Measurements from ENCODE around the gene KSR2.

Gene KSR2

DNA sequence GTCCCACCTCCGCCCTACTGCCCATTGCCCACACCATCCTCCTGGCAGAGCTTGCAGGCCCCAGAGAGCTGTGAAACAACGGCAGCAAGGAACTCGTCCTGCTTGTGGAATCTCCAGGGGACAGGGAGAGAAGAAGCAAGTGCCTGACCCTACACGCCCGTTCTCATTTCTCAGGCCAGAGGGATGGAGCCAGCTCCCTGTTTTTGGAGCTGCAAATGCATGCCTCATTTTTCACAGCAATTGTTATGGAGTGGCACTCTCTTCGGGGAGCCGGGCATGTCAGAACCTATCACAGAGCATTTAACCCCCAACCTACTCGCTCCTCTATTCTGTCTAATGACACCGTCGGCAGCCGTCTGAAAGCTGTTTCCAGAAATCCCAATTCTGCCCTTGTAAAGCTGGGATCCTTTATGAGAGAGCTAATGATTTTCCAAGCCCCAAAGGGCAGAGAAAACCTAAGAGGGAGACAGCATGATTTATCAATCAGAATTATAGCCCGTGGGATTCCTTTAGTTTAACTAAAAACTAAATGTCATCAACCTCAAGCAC, 385.0 kb downstream of the KSR2 start:
- DNase-seq: no peak

DNA sequence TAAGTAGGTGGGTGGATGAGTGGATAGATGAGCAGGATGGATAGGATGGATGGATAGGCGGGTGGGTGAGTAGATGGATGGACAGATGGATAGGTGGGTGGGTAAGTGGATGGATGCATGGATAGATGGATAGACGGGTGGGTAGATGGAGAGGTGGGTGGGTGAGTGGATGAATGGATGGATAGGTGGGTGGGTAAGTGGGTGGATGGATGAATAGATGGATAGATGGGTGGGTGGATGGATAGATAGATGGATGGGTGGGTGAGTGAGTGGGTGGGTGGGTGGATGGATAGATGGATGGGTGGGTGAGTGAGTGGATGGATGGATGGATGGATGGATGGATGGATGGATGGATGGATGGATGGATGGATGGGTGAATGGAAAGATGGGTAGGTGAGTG, 385.7 kb downstream of the KSR2 start:
- DNase-seq: no peak

DNA sequence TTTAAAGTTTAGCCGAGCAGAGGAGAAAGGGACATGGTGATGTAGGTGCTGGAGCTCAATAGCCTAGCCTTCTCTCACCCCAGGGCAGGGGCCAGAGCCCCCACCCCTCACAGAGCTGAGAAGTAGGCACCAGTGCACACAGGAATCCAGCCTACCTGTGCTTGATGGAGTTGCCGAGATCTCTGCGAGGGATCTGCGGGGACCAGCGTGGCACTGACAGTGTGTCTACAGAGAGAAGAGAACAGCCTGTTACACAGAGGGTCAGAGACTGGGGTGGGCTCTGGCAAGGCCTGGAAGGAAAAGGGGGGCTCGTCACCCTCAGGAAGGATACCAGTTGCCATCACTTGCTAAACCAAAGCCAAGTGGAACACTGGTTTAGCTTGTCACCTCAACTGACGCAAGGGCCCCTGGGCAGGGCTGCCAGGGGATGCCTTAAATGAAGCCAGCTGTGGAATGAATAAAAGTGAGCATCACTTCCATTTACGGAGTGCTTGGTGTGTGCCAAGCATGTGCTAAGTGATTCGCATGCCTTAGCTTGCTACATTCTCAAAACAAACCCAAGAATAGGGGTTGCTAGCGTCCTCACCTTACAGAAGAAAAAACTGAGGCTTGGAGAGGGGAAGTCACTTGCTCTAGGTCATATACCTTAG, 386.5 kb downstream of the KSR2 start:
- no peak for DNase-seq

DNA sequence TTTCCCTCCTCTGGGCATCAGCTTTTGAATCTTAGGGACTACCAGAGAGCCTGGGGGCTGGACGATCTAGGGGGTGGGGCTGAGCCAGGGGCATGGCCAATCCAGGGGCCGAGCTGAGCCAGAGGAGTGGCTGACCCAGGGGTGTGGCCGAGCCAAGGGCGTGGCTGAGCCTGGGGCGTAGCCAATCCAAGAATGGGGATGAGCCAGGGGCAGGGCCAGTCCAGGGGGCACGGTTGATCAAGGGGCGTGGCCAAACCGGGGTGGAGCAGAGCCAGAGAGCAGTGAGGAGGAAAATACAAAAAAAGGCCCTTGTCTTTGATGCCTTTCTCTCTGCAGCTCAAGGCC, 388.1 kb downstream of the KSR2 start:
- peak in 18 of 58 donors; percentile 2 to 42 (median 7) for DNase-seq

DNA sequence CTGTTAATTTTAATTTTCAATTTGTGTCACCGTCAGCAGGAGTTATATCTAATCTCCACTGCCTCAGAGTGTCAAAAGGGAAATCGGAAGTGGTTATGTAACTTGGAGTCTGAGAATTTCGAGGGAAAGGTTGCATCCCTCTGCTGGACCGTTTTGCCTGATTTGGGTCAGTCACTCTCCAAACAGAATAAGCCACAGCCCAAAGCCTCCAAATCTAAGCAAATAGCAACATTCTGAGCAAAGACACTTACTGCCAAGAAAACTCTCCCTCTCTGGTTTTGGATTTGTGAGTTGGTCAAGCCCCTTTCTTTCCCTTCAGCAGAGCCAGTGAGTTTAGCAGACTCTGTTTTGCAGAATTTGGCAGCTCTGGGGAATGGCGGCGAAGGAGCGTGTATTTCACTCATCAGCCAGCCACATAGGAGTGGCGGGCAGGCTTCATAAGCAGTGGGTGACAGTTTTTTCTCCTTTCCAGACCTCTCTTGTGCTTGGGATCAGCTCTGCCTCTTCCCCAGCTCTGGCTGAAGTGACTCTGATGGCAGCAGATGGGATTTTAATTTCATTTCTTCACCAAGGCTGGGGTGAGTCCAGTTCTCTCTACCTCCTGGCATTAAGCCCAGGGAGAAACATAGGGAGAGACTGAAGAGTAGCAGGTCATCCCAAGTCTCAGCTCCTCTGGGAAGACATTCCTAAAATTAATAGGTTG, 388.6 kb downstream of the KSR2 start:
- peak in 3 of 58 donors; percentile 1 to 3 (median 1) for DNase-seq

DNA sequence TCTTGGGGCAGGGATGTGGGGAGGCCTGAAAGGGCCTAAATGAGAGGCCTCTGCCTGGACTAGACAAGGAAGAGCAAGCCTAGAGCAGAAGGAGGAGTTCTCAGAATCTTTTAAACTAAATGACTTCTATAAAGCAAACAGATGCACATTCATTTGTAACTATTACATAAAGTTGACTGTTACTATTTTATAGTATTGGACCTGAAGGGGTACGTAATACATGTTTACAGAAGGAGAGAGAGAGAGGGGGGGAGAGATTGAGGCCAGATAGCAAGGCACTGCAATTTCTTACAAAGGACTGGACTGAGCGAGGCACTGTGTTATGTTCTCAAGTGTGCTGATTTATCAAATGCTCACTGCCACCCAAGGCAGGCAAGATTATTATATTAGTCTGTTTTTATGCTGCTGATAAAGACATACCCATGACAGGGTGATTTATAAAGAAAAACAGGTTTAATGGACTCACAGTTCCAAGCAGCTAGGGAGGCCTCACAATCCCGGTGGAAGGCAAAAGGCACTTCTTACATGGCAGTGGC, 391.6 kb downstream of the KSR2 start:
- no peak for DNase-seq

DNA sequence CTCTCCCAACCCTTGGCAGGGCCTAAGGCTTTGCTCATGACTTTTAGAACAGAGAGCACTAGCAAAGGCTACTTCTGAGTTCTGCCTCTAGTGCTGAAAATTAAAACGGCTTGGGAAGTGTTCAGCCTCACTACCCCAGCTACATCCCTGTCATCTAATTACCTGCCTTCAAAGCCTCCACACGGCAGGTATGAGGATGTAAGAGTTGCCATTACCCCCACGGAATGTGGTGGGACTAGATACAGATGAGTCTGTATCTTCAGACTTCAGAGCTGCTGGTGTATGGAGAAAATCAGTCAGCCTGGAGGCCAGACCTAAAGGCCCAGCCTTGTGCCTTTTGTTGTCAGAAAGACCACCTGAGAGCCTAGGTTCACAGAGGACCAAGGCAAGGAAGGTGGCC, 392.7 kb downstream of the KSR2 start:
- DNase-seq: no peak

DNA sequence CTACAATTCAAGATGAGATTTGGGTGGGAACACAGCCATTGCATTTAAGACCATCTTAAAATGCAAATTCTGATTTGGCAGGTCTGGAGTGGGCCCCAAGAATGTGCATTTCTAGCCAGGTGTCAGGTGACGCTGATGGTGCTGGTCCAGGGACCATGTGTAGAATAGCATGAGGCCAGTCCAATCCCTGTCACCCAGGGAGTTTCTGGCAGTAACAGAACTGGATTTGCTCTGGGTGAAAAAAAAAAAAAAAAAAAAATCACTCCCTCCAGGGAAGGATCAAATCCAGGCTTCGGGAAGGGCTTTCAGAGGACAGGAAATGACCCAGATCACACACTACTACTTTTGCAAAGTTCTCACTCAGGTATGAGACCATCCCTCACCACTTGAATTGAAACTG, 394.1 kb downstream of the KSR2 start:
- DNase-seq: no peak

DNA sequence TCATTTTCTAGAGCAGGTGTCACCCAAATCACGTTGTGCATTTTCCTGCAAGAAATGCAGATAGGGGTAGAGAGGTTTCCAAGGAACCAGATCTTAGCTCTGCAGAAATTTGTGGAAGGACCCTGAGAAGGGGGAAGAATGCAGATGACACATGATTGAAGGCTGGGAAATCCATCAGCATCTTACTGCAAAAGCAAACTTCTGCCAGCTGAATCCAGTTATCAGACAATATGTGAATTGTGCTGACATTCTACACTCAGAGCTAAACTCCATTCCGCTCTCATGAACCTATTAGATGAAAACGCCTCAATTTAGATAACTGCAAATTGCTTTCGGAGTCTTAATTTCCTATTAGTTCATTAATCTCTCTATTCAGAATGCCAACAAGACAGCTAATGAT, 396.0 kb downstream of the KSR2 start:
- DNase-seq: no peak

DNA sequence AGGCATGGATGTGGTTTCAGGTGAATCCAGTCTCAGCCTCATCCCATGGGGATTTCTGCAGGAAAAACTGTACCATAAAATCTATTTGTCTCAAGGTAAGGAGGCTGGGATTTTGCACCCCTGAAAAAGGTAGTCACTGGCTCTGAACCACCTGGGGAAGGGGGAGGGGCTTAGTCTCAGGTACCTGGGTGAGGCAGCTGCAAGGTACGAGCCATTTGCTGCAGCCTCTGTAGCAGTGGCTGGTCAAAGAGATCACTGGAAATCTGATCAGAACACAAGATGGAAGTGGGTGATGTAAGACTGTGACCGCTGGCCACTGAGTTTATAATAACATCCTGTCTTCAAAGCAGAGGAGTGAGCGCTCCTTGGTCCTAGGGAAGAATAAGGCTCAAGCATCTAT, 397.5 kb downstream of the KSR2 start:
- DNase-seq: no peak

DNA sequence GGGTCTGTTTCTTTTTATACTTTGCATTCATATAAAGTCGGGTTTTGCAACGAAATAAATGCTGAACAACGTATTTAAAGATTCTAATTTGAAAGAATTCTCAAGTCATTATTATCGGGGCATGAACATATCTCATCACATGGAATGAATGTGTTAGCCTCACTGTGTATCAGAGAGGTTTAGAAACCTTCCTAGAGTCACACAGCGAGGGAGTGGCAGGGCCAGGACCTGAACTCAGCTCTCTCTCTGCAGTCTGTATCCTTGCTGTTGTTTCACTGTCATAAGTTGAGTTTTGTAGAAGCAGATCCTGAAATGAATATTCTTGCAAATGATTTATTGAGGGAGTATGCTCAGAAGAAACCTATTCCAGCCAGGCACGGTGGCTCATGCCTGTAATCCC, 398.2 kb downstream of the KSR2 start:
- no peak for DNase-seq

DNA sequence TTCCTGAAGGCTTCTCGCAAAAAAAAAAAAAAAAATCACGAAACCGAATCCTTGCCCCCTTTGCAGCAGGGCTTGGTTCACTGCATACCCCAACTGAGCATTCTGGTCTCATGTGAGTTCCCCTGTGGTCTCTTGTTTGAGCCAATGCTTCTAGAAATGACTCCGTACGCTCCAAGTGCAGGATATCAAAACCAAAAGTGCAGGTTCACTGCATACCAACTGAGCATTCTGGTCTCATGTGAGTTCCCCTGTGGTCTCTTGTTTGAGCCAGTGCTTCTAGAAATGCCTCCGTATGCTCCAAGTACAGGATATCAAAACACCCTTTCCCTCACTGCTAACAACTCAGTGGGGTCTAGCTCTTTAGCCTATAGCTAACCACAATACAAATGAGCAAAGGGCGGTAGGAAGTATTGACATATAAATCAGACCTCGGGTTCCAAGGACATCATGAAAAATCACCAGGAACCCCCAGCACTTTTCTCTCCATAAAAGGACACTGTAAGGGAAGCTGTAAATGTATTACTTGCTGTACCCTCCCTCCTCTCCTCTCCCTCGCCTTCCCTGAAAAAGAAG, 401.1 kb downstream of the KSR2 start:
- DNase-seq: no peak

DNA sequence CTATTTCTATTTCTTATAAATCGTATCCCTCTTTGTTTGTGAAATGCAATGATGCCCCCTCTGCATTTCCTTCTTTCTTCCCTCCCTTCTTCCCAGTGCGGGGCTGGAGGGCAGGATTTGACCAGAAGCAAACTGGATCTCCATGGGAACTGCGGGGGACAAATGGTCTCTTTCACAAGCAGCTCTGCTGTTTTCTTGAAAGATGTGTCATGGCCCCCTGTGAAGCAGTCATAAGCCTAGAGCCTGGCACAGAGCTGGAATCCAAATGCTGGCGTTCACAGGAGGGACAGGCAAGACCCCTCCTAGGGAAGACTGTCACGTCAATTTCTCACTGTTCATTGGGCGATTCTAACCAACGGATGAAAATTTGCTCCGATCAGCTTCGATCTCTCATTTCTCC, 403.9 kb downstream of the KSR2 start:
- peak in 16 of 58 donors; percentile 1 to 61 (median 10) for DNase-seq

DNA sequence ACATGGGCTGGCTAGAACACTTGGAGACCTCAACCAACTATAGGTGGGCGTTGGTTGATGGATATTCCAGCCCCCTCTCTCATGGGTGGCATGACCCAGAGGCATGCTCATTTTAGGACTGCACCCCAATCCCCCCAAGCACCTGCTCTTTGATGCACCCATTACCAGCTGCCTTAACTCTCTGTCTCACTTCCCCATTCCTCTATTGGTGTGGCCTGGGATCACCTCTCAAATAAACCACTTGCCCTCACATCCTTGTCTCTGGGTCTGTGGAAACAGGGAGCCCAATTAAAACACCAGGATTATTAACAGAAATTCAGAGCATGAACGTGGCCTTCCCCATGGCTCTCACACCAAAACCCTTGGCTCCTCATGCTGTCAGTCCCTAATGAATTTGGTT, 405.1 kb downstream of the KSR2 start:
- no peak for DNase-seq

DNA sequence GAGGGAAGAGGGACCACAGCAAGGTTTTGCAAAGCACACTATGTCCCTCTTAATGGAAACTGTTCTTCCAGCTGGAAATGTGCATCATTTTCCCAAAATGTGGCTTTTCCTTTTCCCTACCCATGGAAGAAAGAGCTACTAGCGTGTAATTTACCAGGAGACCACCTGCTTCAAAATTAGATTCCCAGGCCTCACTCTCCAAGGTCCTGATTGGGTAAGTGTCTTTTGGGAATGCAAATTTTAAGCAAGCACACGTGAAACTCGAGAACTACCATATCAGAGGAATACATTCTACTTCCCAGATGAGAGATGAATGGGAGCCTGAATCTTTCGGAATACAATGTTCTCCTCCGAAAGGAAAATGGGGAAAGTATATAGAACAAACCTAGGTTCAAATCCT, 405.8 kb downstream of the KSR2 start:
- no peak for DNase-seq

DNA sequence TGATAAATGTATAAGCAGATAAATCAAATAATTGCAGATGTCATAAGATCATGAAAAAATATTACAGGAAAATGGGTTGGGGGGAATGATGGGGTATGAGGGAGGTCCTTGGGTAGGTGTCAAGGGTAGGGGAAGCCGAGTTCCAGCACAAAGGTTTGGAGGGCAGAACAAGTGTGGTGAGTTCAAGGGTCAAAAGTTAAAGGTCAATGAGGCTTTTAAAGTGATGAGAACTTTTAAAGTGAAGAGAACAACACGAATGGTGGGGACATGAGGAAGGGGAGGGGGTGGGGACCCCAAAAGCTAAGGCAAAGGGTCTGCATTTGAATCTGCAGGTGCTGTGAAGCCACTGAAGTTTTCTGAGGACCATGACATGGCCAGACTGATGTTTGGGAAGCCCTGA, 406.8 kb downstream of the KSR2 start:
- DNase-seq: no peak

DNA sequence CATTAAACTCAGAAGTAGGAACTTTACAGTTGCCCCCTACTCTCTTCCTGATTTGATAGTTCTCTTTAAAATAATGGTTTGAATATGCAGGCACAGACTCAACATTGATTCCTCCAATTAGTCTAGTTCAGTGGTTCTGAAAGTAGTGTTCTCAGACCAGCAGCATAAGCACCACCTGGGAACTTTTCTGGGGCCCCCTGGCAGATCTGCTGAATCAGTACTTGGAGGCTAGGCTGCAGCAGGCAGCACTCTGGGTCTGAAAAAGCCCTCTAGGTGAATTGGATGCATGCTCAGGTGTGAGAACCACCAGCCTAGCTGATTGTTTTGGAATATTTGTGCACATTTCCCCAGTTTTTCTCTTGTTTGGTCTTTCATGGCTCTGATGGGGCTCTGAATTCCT, 408.8 kb downstream of the KSR2 start:
- no peak for DNase-seq

DNA sequence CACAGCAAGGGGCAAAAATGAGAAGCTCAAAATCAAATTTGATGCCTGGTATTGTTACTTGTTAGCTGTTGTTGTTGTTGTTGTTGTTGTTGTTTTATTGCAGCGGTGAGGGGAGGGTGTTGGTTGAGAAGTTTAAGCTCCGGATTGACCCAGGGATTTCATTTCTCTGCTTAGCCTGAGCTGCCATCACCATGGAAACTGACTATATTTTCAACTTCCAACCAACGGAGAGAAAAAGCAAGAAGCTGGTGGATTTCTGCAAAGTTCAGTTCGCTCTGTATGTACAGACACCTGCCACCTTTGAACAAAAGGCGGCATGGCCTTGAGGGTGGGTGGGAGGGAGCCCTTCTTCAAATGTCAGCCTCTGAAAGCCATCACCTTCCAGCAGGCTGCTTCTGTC, 412.9 kb downstream of the KSR2 start:
- no peak for DNase-seq

DNA sequence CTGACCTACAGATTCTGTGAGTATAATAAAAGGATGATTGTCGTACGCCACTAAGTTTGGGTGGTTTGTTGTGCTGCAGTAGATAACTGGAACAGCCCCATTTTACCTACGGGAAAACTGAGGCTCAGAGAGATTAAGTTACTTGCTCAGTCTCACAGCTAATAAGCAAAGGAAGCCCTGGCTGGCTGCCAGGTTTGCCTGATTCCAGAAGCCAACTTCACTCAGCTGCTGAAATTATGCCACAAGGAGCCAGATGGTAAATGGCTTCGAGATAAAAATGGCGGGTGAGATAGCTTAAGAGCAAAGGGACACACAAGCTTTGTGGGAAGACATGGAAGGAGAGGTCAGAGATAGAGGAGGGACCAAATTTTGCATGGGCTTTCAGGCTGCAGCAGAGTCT, 415.8 kb downstream of the KSR2 start:
- peak in 2 of 58 donors; percentile 3 to 15 for DNase-seq

DNA sequence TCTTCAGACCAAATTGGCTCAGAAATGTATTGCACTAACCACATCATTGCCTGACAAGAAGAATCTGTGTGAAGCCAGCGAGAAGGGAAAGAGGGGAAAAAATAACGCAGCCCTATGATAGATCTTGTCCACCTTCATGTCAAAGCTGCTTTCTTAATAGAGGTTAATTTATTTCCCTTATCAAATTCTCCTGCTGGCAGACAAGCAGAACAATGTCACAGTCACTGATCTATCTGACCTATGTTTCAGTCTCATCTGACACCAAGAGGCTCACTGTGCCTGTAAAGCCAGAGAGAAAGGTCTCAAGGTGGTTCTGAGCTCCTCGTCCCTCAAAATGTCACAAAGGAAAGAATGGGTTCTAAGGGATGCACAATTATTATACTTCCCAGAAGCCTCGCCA, 417.1 kb downstream of the KSR2 start:
- DNase-seq: no peak

DNA sequence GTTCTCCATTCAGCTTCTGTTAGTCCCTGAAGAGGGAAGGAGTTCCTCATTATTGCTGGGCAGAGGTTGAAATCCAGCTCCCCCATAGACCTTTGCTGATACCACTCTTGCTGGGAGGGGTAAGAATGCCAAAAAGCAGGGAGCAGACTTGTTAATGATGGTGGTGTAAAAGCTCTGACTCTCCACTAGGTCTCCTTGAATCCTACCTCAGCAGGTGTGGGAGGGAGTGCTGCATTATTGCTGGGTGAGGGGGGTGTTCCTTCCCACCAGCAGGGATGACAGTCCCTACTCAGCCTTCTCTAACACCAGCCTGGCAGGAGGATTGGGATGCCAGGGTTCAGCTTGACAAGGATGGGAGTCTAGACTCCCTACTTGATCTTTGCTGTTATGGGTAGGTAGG, 421.6 kb downstream of the KSR2 start:
- DNase-seq: no peak

DNA sequence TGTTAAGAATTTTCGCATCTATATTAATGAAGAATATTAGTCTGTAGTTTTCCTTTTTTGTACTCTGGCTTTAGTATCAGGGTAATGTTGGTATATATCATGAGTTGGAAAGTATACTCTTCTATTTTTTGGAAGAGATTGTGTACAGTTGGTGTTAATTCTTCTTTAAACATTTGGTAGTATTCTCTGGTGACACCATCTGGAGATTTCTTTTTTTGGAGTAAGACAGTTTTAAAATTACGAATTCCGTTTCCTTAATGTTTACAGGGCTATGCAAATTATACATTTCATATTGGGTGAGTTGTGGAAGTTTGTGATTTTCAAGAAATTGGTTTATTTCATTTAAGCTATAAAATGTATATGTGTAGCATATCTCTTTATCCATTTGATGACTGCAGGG, 423.6 kb downstream of the KSR2 start:
- no peak for DNase-seq

DNA sequence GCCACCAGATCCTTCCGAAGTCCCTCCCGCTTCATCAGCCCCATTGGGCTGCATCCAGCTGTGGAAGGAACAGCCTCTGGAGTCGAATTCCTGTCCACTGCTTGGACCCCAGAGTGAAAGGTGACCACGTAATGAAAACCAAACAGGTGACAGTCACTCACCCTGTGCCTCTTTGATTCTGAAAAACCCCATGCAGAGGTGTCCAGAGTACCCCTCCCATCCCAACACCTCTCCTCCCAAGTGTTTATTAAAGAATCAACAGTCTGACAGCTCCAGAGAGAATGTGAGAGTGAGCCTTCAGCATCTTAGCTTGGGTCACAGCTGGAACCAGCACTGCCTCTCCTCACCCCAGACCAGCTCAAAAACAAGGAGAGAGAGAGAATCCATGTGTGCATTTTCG, 428.8 kb downstream of the KSR2 start:
- DNase-seq: no peak

All from anterior cingulate cortex (tissue), 58 donors.